ENCODE measurements around the gene ZACN.

Gene ZACN

GRCh38 chr17:76078860-76079534 lies at the start of gene ZACN:
TSS of gene ZACN (plus strand) at chr17:76079182. CDS start at chr17:76079265, 83 bp downstream.
- no peak within 1 kb of the TSS for H3K9ac ChIP-seq (ENCODE audit: low read length in 5 of 5)
- peaks cover 45 to 61% (median 57%) of the 10 kb centered on the region in 5 donors for H3K27me3 ChIP-seq (ENCODE audit: control insufficient read depth in 5 of 5, insufficient read depth in 4 of 5, low read length in 5 of 5)
- H3K36me3 ChIP-seq (ENCODE audit: control insufficient read depth in 5 of 5, insufficient read depth in 5 of 5, low read length in 5 of 5): peaks cover 0 to 18% (median 15%) of the 10 kb centered on the region in 5 donors
- H3K27ac ChIP-seq (ENCODE audit: low read depth, low read length): no peak within 1 kb of the TSS
- H3K4me1 ChIP-seq (ENCODE audit: control insufficient read depth in 5 of 5, insufficient read depth in 5 of 5, low read length in 5 of 5): peaks cover 0 to 42% (median 33%) of the 10 kb centered on the region in 5 donors
- no peak within 1 kb of the TSS for H3K4me3 ChIP-seq (ENCODE audit: low read depth in 1 of 5, low read length in 5 of 5)
- no peaks in the 10 kb centered on the region for H3K9me3 ChIP-seq (ENCODE audit: control insufficient read depth in 5 of 5, low read length in 5 of 5)

GRCh38 chr17:76032073-76032779 lies 46.8 kb upstream of the ZACN start:
- no peaks in the 10 kb centered on the region for H3K9me3 ChIP-seq (ENCODE audit: control insufficient read depth in 5 of 5, low read length in 5 of 5)
- no peaks in the 10 kb centered on the region for H3K36me3 ChIP-seq (ENCODE audit: control insufficient read depth in 5 of 5, insufficient read depth in 5 of 5, low read length in 5 of 5)
- H3K4me3 ChIP-seq (ENCODE audit: low read depth in 1 of 5, low read length in 5 of 5): no peak overlapping the region
- H3K27ac ChIP-seq (ENCODE audit: low read depth, low read length): no peak overlapping the region
- H3K9ac ChIP-seq (ENCODE audit: low read length in 5 of 5): no peak overlapping the region
- peaks cover 0 to 10% (median 4%) of the 10 kb centered on the region in 5 donors for H3K4me1 ChIP-seq (ENCODE audit: control insufficient read depth in 5 of 5, insufficient read depth in 5 of 5, low read length in 5 of 5)
- H3K27me3 ChIP-seq (ENCODE audit: control insufficient read depth in 5 of 5, insufficient read depth in 4 of 5, low read length in 5 of 5): peaks cover 0 to 5% (median 0%) of the 10 kb centered on the region in 5 donors

- Histone ChIP-seq H3K4me1 (ENCODE audit: control insufficient read depth in 5 of 5, insufficient read depth in 5 of 5, low read length in 5 of 5) (peaks cover 0 to 10% (median 4%) of the 10 kb centered on the region in 5 donors), H3K27ac (ENCODE audit: low read depth, low read length) (no peak overlapping the region), H3K27me3 (ENCODE audit: control insufficient read depth in 5 of 5, insufficient read depth in 4 of 5, low read length in 5 of 5) (peaks cover 0 to 5% (median 0%) of the 10 kb centered on the region in 5 donors), H3K4me3 (ENCODE audit: low read depth in 1 of 5, low read length in 5 of 5) (no peak overlapping the region), H3K9me3 (ENCODE audit: control insufficient read depth in 5 of 5, low read length in 5 of 5) (no peaks in the 10 kb centered on the region), H3K9ac (ENCODE audit: low read length in 5 of 5) (no peak overlapping the region), H3K36me3 (ENCODE audit: control insufficient read depth in 5 of 5, insufficient read depth in 5 of 5, low read length in 5 of 5) (peaks cover 0 to 1% (median 0%) of the 10 kb centered on the region in 5 donors)
Measured at GRCh38 chr17:76032780-76033108, 46.2 kb upstream of the ZACN start.

GRCh38 chr17:76033139-76033538 lies 45.8 kb upstream of the ZACN start:
- H3K27ac ChIP-seq (ENCODE audit: low read depth, low read length): no peak overlapping the region

GRCh38 chr17:76034428-76035350 lies 44.3 kb upstream of the ZACN start:
- Histone ChIP-seq H3K9me3 (ENCODE audit: control insufficient read depth in 5 of 5, low read length in 5 of 5) (no peaks in the 10 kb centered on the region), H3K27ac (ENCODE audit: low read depth, low read length) (no peak overlapping the region), H3K4me1 (ENCODE audit: control insufficient read depth in 5 of 5, insufficient read depth in 5 of 5, low read length in 5 of 5) (peaks cover 0 to 6% (median 3%) of the 10 kb centered on the region in 5 donors), H3K27me3 (ENCODE audit: control insufficient read depth in 5 of 5, insufficient read depth in 4 of 5, low read length in 5 of 5) (peaks cover 0 to 4% (median 0%) of the 10 kb centered on the region in 5 donors), H3K4me3 (ENCODE audit: low read depth in 1 of 5, low read length in 5 of 5) (no peak overlapping the region), H3K36me3 (ENCODE audit: control insufficient read depth in 5 of 5, insufficient read depth in 5 of 5, low read length in 5 of 5) (peaks cover 7 to 19% (median 16%) of the 10 kb centered on the region in 5 donors), H3K9ac (ENCODE audit: low read length in 5 of 5) (peak overlapping the region in 1 of 5 donors; percentile 42)

More at GRCh38 chr17:76033139-76033538, 45.8 kb upstream of the ZACN start:
- H3K27me3 ChIP-seq (ENCODE audit: control insufficient read depth in 5 of 5, insufficient read depth in 4 of 5, low read length in 5 of 5): peaks cover 0 to 5% (median 0%) of the 10 kb centered on the region in 5 donors
- no peaks in the 10 kb centered on the region for H3K9me3 ChIP-seq (ENCODE audit: control insufficient read depth in 5 of 5, low read length in 5 of 5)
- H3K9ac ChIP-seq (ENCODE audit: low read length in 5 of 5): no peak overlapping the region
- H3K4me3 ChIP-seq (ENCODE audit: low read depth in 1 of 5, low read length in 5 of 5): no peak overlapping the region
- H3K4me1 ChIP-seq (ENCODE audit: control insufficient read depth in 5 of 5, insufficient read depth in 5 of 5, low read length in 5 of 5): peaks cover 0 to 10% (median 4%) of the 10 kb centered on the region in 5 donors
- peaks cover under 1 to 4% (median 3%) of the 10 kb centered on the region in 5 donors for H3K36me3 ChIP-seq (ENCODE audit: control insufficient read depth in 5 of 5, insufficient read depth in 5 of 5, low read length in 5 of 5)

- peaks cover 0 to 4% (median 0%) of the 10 kb centered on the region in 5 donors for H3K4me1 ChIP-seq (ENCODE audit: control insufficient read depth in 5 of 5, insufficient read depth in 5 of 5, low read length in 5 of 5)
- no peak overlapping the region for H3K27ac ChIP-seq (ENCODE audit: low read depth, low read length)
- H3K27me3 ChIP-seq (ENCODE audit: control insufficient read depth in 5 of 5, insufficient read depth in 4 of 5, low read length in 5 of 5): peaks cover 0 to 3% (median 0%) of the 10 kb centered on the region in 5 donors
- H3K9me3 ChIP-seq (ENCODE audit: control insufficient read depth in 5 of 5, low read length in 5 of 5): no peaks in the 10 kb centered on the region
- H3K4me3 ChIP-seq (ENCODE audit: low read depth in 1 of 5, low read length in 5 of 5): no peak overlapping the region
- H3K36me3 ChIP-seq (ENCODE audit: control insufficient read depth in 5 of 5, insufficient read depth in 5 of 5, low read length in 5 of 5): peaks cover 10 to 39% (median 36%) of the 10 kb centered on the region in 5 donors
- no peak overlapping the region for H3K9ac ChIP-seq (ENCODE audit: low read length in 5 of 5)
Measured at GRCh38 chr17:76036497-76037261, 42.3 kb upstream of the ZACN start.

GRCh38 chr17:76038050-76038449 lies 40.9 kb upstream of the ZACN start:
- H3K36me3 ChIP-seq (ENCODE audit: control insufficient read depth in 5 of 5, insufficient read depth in 5 of 5, low read length in 5 of 5): peaks cover 10 to 51% (median 46%) of the 10 kb centered on the region in 5 donors
- H3K27me3 ChIP-seq (ENCODE audit: control insufficient read depth in 5 of 5, insufficient read depth in 4 of 5, low read length in 5 of 5): no peaks in the 10 kb centered on the region
- H3K27ac ChIP-seq (ENCODE audit: low read depth, low read length): no peak overlapping the region
- H3K9ac ChIP-seq (ENCODE audit: low read length in 5 of 5): no peak overlapping the region
- no peaks in the 10 kb centered on the region for H3K9me3 ChIP-seq (ENCODE audit: control insufficient read depth in 5 of 5, low read length in 5 of 5)
- H3K4me1 ChIP-seq (ENCODE audit: control insufficient read depth in 5 of 5, insufficient read depth in 5 of 5, low read length in 5 of 5): peaks cover 0 to 4% (median 0%) of the 10 kb centered on the region in 5 donors
- no peak overlapping the region for H3K4me3 ChIP-seq (ENCODE audit: low read depth in 1 of 5, low read length in 5 of 5)

- H3K4me3 ChIP-seq (ENCODE audit: low read depth in 1 of 5, low read length in 5 of 5): no peak overlapping the region
- peaks cover 0 to 4% (median 0%) of the 10 kb centered on the region in 5 donors for H3K4me1 ChIP-seq (ENCODE audit: control insufficient read depth in 5 of 5, insufficient read depth in 5 of 5, low read length in 5 of 5)
- H3K9ac ChIP-seq (ENCODE audit: low read length in 5 of 5): no peak overlapping the region
- peaks cover 12 to 62% (median 57%) of the 10 kb centered on the region in 5 donors for H3K36me3 ChIP-seq (ENCODE audit: control insufficient read depth in 5 of 5, insufficient read depth in 5 of 5, low read length in 5 of 5)
- H3K9me3 ChIP-seq (ENCODE audit: control insufficient read depth in 5 of 5, low read length in 5 of 5): no peaks in the 10 kb centered on the region
- no peaks in the 10 kb centered on the region for H3K27me3 ChIP-seq (ENCODE audit: control insufficient read depth in 5 of 5, insufficient read depth in 4 of 5, low read length in 5 of 5)
- H3K27ac ChIP-seq (ENCODE audit: low read depth, low read length): no peak overlapping the region
Measured at GRCh38 chr17:76039121-76039520, 39.9 kb upstream of the ZACN start.

- Histone ChIP-seq H3K27ac (ENCODE audit: low read depth, low read length) (no peak overlapping the region), H3K9me3 (ENCODE audit: control insufficient read depth in 5 of 5, low read length in 5 of 5) (no peaks in the 10 kb centered on the region), H3K36me3 (ENCODE audit: control insufficient read depth in 5 of 5, insufficient read depth in 5 of 5, low read length in 5 of 5) (peaks cover 12 to 74% (median 70%) of the 10 kb centered on the region in 5 donors), H3K27me3 (ENCODE audit: control insufficient read depth in 5 of 5, insufficient read depth in 4 of 5, low read length in 5 of 5) (no peaks in the 10 kb centered on the region), H3K4me3 (ENCODE audit: low read depth in 1 of 5, low read length in 5 of 5) (no peak overlapping the region), H3K4me1 (ENCODE audit: control insufficient read depth in 5 of 5, insufficient read depth in 5 of 5, low read length in 5 of 5) (peaks cover 0 to 4% (median 0%) of the 10 kb centered on the region in 5 donors), H3K9ac (ENCODE audit: low read length in 5 of 5) (no peak overlapping the region)
Measured at GRCh38 chr17:76040376-76040775, 38.6 kb upstream of the ZACN start.

Data from subcutaneous abdominal adipose tissue (tissue), 5 donors.